ENCODE data around the gene ZDHHC11B. TPM values are rescaled to one million over a fixed set of nuclear protein-coding genes. Genes with fewer than 3 reads are reported as not detected.

ZDHHC11B gene
- total RNA-seq, 4 donors from 2014 or later, result 2.2 to 11.7 (median 6.2) TPM

DNA sequence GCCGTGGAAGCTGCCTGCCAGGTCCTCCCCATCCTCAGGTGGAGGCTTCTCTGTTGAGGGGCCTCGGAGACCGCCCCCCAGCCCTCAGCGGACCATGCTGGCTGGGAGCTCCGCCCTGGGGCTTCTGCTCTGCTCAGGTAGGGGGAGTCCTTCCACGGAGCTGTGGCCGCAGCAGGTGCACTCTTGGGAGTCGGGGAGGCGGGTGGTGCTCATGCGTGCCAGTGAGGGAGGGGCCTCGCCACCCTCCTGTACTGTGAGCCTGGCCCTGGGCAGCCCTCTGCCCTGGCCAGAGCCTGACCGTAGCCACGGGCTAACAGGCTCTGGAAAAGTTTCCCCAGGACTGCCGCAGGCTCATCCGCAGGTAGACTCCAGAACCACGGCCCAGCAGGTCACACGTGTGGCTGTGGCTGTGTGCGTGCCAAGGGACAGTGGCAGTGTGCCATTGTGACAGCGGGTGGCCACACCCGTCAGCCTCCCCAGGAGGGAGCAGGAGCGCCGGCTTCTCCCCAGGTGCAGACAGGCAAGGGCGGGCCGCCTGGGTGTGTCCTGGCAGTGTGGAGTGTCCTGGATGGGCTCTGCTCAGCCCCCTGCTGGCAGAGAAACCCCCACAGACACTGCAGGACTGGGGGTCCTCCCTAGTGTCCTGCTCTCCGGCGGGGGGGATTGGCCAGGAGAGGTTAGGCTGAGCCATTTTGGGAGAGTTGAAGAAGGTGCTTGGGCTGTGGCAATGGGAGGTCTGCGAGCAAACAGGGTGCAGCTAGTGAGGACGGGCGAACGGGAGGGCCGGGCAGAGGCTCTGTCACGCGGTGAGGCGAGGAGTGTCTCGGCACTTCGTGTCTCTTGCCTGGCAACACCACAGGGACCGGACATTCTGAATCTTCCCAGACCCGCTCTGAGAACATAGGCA, 120.8 kb downstream of the ZDHHC11B start:
- DNase-seq (ENCODE audit: extremely low spot score), result no peak
- Histone ChIP-seq H3K9me3 (no peaks in the 10 kb centered on the region), H3K4me3 (no peak overlapping the region), H3K27ac (replicated peaks in 1 of 4) (no peak overlapping the region), H3K27me3 (no peaks in the 10 kb centered on the region), H3K4me1 (peaks cover 1 to 17% (median 11%) of the 10 kb centered on the region in 4 donors), H3K36me3 (peaks cover 29 to 79% (median 68%) of the 10 kb centered on the region in 4 donors)
- TF ChIP-seq POLR2AphosphoS5 (IDR thresholded peaks at IDR 0.05) (no peak), POLR2A (IDR thresholded peaks at IDR 0.05; ENCODE audit: low read depth) (no peak), EP300 (IDR thresholded peaks at IDR 0.05) (no peak)
- TF ChIP-seq, protein P1, sequence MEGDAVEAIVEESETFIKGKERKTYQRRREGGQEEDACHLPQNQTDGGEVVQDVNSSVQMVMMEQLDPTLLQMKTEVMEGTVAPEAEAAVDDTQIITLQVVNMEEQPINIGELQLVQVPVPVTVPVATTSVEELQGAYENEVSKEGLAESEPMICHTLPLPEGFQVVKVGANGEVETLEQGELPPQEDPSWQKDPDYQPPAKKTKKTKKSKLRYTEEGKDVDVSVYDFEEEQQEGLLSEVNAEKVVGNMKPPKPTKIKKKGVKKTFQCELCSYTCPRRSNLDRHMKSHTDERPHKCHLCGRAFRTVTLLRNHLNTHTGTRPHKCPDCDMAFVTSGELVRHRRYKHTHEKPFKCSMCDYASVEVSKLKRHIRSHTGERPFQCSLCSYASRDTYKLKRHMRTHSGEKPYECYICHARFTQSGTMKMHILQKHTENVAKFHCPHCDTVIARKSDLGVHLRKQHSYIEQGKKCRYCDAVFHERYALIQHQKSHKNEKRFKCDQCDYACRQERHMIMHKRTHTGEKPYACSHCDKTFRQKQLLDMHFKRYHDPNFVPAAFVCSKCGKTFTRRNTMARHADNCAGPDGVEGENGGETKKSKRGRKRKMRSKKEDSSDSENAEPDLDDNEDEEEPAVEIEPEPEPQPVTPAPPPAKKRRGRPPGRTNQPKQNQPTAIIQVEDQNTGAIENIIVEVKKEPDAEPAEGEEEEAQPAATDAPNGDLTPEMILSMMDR (IDR thresholded peaks at IDR 0.05), result no peak
- 97% methylated on average over 14 of the region's 38 CpGs for WGBS
- intact Hi-C loops (cut with DNase I), result no loop called here

DNA sequence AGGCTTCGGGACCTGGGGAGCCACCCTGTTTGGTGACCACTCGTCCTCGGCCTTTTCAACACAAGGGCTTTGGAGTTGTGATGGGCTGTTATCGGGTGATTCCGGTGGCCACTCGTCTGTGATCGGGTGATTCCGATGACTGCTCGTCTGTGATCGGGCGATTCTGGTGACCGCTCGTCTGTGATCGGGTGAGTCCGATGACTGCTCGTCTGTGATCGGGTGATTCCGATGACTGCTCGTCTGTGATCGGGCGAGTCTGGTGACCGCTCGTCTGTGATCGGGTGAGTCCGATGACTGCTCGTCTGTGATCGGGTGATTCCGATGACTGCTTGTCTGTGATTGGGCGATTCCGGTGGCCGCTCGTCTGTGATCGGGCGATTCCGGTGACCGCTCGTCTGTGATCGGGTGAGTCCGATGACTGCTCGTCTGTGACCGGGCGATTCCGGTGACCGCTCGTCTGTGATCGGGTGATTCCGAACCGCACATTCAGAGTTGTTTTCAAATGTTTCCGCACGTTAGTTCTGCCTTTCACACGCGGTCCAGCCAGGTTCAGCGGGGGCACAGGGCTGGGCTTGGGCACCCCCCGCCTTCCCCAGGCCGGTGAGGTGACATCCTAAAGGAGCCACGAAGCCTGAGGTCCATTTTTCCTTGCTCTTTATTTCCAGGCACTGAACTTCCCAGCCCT, 121.6 kb downstream of the ZDHHC11B start:
- peaks cover 0 to 13% (median 6%) of the 10 kb centered on the region in 4 donors for H3K4me1 ChIP-seq
- TF ChIP-seq POLR2A (IDR thresholded peaks at IDR 0.05; ENCODE audit: low read depth) (no peak), EP300 (IDR thresholded peaks at IDR 0.05) (no peak), POLR2AphosphoS5 (IDR thresholded peaks at IDR 0.05) (no peak)
- TF ChIP-seq, protein P1 (IDR thresholded peaks at IDR 0.05), result no peak
- no peak overlapping the region for H3K27ac ChIP-seq (replicated peaks in 1 of 4)
- H3K27me3 ChIP-seq, result no peaks in the 10 kb centered on the region
- H3K9me3 ChIP-seq, result peaks cover 0 to 4% (median 0%) of the 10 kb centered on the region in 4 donors
- no peak overlapping the region for H3K4me3 ChIP-seq
- intact Hi-C loops (cut with DNase I), result no loop called here
- DNase-seq (ENCODE audit: extremely low spot score), result no peak
- H3K36me3 ChIP-seq, result peaks cover 29 to 83% (median 71%) of the 10 kb centered on the region in 4 donors
- 94% methylated on average over 49 of the region's 56 CpGs for WGBS

DNA sequence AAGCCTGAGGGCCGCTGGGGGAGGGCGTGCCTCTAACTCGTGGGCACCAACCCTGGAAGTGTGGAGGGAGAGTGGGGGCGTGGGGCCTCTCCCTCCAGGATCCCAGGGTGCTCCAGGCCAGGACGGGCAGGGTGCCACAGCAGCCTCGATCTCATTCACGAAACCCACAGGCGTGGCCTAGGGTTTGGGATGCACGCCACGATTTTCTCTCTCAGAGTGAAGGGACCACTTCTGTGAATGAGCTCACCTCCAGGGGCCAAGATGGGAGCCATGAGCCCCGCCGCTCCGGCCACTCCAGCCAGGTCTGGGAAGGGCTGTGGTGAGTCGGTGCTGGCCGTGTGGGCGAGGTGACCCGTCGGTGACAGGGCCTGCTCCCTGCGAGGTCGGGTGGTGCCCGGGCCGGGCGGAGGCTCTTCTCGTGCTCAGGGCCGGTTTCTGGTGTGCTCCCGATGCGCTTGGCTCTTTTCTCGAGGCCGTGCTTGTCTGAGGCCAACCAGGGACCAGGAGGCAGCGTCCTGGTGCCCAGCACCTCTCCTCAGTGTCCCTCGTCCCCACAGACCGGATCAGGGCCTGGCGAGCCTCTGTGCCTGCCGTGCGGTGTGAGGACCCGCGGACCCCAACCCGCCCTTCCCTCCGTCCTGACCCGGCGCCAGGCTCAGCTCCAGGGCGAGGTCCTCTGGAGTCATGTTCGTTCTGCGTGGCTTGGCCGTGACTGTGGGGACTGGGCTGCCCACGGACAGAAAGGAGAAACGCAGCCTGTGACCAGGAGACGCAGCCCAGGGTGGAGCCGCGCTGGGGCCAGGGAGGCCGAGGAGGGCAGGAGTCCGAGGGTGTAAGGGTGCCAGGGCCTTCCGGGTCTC, 122.4 kb downstream of the ZDHHC11B start:
- Histone ChIP-seq H3K4me3 (no peak overlapping the region), H3K27me3 (no peaks in the 10 kb centered on the region), H3K36me3 (peaks cover 29 to 88% (median 75%) of the 10 kb centered on the region in 4 donors), H3K27ac (replicated peaks in 1 of 4) (no peak overlapping the region), H3K4me1 (peaks cover 0 to 12% (median 4%) of the 10 kb centered on the region in 4 donors), H3K9me3 (peaks cover 0 to 7% (median 0%) of the 10 kb centered on the region in 4 donors)
- 95% methylated on average over 48 of the region's 53 CpGs for WGBS
- DNase-seq (ENCODE audit: extremely low spot score), result no peak
- TF ChIP-seq POLR2A (IDR thresholded peaks at IDR 0.05; ENCODE audit: low read depth), result no peak
- TF ChIP-seq POLR2AphosphoS5 (IDR thresholded peaks at IDR 0.05), result no peak
- TF ChIP-seq, protein P1 (IDR thresholded peaks at IDR 0.05), result no peak
- intact Hi-C loops (cut with DNase I), result no loop called here

DNA sequence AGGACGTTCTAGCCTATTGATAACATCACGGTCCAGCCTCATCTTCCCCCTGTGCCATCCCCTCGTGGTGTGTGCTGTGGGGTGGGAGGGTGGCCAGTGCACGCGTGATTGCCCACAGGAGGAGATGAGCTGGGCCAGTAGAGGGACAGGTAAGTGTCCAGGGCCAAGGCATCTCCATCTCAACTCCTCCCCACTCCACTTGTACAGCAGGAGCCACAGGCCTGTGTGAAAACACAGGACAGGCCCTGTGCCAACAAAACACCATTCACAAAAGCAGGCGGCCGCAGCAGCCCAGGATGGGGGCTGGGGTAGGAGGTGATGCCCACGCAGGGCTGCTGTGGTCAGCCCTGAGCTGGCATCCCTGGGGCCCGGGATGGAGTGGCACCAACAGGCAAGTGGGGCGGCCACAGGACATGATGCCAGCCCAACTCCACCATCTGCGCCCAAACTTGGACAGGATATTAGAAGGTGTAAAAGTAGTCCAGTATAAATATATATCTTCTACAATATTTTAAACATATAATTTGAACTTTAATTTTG, 124.0 kb downstream of the ZDHHC11B start:
- WGBS, result 96% methylated on average over 10 of the region's 11 CpGs
- Histone ChIP-seq H3K36me3 (peaks cover 29 to 81% (median 69%) of the 10 kb centered on the region in 4 donors), H3K27ac (replicated peaks in 1 of 4) (no peak overlapping the region), H3K4me3 (no peak overlapping the region), H3K27me3 (no peaks in the 10 kb centered on the region), H3K4me1 (no peaks in the 10 kb centered on the region), H3K9me3 (peaks cover 0 to 7% (median 0%) of the 10 kb centered on the region in 4 donors)
- intact Hi-C loops (cut with DNase I), result no loop called here
- DNase-seq (ENCODE audit: extremely low spot score), result no peak
- TF ChIP-seq POLR2AphosphoS5 (IDR thresholded peaks at IDR 0.05) (no peak), POLR2A (IDR thresholded peaks at IDR 0.05; ENCODE audit: low read depth) (no peak), EP300 (IDR thresholded peaks at IDR 0.05) (no peak)
- TF ChIP-seq, protein P1 (IDR thresholded peaks at IDR 0.05), result no peak

Data from esophagus muscularis mucosa (tissue), 4 donors.